ENCODE results near the gene PKHD1.

PKHD1 gene

DNA sequence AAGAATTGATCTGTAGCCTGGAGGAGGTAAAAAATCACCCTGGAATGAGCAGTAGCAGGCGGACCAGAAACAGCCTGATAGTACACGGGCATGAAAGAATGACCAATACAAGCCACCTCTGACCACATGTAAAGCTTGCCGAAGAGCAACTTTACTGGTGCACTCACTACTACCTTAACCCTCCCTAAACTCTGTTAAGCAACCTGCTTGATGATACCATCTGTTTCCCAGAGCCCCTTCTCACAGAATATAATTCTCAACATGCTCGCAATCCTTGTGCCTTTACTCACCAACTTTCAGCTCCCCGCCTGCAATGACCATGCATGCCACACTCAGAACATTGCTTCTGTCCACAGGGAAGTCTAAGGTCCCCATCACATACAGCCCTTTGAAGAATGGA, 296.5 kb downstream of the PKHD1 start:
- in situ Hi-C loops (cut with HindIII; ENCODE audit: low sequenced_read_pairs), result no loop called here
- H3K4me3 ChIP-seq (ENCODE audit: low read depth, low read length), result no peak overlapping the region
- TF ChIP-seq, protein P1, sequence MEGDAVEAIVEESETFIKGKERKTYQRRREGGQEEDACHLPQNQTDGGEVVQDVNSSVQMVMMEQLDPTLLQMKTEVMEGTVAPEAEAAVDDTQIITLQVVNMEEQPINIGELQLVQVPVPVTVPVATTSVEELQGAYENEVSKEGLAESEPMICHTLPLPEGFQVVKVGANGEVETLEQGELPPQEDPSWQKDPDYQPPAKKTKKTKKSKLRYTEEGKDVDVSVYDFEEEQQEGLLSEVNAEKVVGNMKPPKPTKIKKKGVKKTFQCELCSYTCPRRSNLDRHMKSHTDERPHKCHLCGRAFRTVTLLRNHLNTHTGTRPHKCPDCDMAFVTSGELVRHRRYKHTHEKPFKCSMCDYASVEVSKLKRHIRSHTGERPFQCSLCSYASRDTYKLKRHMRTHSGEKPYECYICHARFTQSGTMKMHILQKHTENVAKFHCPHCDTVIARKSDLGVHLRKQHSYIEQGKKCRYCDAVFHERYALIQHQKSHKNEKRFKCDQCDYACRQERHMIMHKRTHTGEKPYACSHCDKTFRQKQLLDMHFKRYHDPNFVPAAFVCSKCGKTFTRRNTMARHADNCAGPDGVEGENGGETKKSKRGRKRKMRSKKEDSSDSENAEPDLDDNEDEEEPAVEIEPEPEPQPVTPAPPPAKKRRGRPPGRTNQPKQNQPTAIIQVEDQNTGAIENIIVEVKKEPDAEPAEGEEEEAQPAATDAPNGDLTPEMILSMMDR (IDR thresholded peaks at IDR 0.05; ENCODE audit: low read depth, low read length, missing control alignments), result no peak
- DNase-seq (ENCODE audit: low read depth), result no peak

DNA sequence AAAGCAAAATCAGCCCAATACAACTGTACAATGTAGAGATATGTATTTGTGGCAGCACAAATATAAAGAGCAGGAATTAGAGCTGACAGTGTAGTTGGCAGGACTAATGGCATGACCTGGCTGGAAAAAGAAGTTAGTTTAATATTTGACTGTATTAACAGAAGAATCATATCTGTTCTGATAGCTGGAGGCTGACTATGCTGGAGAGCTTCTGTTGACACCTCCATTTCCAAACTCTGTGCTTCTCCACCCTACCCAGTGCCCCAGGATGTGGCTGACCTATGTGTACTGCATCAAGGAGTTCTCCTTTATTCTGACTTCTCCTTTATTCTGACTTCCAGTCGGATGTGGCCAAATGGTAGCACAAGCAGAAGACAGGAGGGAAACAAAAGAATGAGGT, 299.3 kb downstream of the PKHD1 start:
- no peak for DNase-seq (ENCODE audit: low read depth)
- in situ Hi-C loops (cut with HindIII; ENCODE audit: low sequenced_read_pairs), result no loop called here
- TF ChIP-seq, protein P1 (IDR thresholded peaks at IDR 0.05; ENCODE audit: low read depth, low read length, missing control alignments), result no peak
- no peak overlapping the region for H3K4me3 ChIP-seq (ENCODE audit: low read depth, low read length)

DNA sequence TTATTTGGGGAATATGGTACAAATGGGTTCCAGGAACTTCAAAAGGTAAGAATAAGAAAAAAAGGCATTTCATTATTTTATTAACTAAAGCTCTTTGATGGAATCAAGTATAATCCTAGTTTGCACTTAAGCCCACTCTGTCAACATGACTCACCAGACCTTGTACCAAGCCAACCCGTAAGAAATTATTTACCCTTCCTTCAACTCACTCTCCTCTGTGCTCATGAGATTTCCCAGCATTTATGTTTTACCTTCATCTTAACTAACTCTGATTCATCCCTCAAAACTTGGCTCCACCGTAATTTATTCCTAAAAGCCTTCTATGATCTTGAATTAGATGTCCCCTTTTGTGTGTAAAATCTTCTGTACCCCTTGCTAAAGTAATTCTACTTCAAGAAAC, 308.7 kb downstream of the PKHD1 start:
- TF ChIP-seq, protein P1 (IDR thresholded peaks at IDR 0.05; ENCODE audit: low read depth, low read length, missing control alignments), result no peak
- in situ Hi-C loops (cut with HindIII; ENCODE audit: low sequenced_read_pairs), result no loop called here
- H3K4me3 ChIP-seq (ENCODE audit: low read depth, low read length), result no peak overlapping the region
- DNase-seq (ENCODE audit: low read depth), result no peak

DNA sequence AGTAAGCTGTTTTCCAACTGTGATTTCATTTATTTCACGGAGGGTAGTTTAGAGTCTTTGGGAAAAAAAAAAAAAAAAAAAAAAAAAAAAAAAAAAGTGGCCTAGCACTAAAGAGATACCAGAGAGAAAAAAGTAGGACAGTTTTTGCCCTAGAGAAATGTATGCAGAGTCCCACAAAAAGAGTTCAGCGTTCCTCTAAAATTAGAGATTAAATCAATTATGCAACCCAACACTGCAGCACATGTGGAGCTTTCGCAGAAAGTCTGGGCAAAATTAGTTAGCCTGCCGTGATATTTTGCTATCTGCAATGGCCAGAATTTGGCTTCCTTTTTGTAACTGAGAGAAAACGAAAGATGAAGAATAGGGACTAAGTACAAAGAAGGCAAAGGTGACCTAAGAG, 309.8 kb downstream of the PKHD1 start:
- TF ChIP-seq, protein P1 (IDR thresholded peaks at IDR 0.05; ENCODE audit: low read depth, low read length, missing control alignments), result no peak
- DNase-seq (ENCODE audit: low read depth), result no peak
- in situ Hi-C loops (cut with HindIII; ENCODE audit: low sequenced_read_pairs), result no loop called here
- no peak overlapping the region for H3K4me3 ChIP-seq (ENCODE audit: low read depth, low read length)

DNA sequence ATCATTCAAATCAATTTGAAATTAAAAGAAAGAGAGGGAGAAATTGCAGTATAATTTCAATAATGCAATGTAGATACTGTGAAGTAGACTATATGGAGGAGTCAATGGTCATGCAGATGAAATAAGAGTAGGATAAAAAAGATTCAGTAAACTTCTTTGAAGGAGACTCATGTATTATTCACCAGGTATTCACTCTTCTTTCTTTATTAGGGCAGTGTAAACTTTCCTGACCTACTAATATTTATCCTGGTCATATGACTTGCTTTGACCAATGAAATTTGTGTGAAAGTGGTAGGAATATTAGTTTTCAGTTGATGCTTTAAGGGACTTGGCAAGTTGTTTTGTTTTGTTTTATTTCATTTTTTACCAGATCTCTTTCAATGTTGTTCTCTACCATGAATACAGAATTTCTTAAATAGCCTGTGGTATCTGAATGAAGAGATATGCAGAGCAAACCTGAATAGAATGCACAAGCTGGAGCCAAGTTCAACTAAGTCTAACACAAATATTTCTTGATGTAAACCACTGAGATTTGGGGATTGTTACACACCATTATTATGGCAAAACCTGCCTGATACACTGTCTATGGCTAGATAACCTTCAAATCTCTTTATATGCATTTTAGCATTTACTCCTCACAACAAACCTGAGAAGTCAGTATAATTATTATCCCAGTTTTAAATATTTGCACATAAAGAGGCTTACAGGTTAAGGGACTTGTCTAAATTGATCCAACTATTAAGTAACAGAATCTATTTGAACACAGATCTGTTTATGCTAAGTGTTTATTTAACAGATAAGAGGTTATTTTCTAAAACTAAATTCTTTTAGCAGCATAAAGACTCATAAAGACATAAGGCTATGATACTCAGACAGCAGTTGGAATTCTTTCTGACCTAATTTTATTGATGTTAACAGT, 311.2 kb downstream of the PKHD1 start:
- TF ChIP-seq, protein P1 (IDR thresholded peaks at IDR 0.05; ENCODE audit: low read depth, low read length, missing control alignments), result no peak
- DNase-seq (ENCODE audit: low read depth), result no peak
- in situ Hi-C loops (cut with HindIII; ENCODE audit: low sequenced_read_pairs), result no loop called here
- no peak overlapping the region for H3K4me3 ChIP-seq (ENCODE audit: low read depth, low read length)

DNA sequence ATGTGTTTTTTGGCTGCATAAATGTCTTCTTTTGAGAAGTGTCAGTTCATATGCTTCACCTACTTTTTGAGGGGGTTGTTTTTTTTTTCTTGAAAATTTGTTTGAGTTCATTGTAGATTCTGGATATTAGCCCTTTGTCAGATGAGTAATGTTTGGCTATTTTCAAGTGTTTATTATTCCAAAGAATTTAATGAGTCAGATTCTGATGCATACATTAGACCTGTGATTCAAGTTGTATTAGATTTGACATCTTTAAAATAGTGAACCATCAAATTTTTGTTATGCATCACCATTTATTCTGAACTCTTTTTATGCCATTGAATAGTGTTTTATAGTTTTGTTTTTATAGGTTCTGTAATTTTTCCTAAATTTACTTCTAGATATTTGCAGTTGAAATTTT, 319.3 kb downstream of the PKHD1 start:
- in situ Hi-C loops (cut with HindIII; ENCODE audit: low sequenced_read_pairs), result no loop called here
- DNase-seq (ENCODE audit: low read depth), result no peak
- H3K4me3 ChIP-seq (ENCODE audit: low read depth, low read length), result no peak overlapping the region
- TF ChIP-seq, protein P1 (IDR thresholded peaks at IDR 0.05; ENCODE audit: low read depth, low read length, missing control alignments), result no peak

All from astrocyte of the cerebellum (primary cell).